Measurements from ENCODE around the gene CD44.

DNA sequence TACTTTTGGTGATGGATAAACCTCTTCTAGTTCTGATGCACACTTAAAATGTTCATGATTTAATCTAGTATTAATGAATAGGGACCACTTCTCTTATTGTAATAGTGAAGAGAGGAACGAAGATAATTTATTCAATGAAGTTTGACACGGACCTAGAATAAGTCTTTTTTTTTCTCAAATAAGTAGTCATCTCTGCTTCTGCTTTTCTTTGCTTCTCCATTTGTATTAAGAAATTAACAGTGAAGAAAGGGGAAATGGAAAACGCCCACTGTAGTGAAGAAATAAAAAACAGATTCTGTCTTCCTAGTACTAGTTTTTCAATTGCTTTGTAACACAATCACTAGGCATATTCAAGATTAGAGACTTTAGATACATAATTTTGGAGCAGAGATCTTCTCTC is 73.0 kb downstream of the CD44 start:
- TF ChIP-seq POLR2AphosphoS5 (IDR thresholded peaks at IDR 0.05) (peak in 1 of 3 donors; percentile 15), POLR2A (IDR thresholded peaks at IDR 0.05) (no peak)
- TF ChIP-seq, protein P1, sequence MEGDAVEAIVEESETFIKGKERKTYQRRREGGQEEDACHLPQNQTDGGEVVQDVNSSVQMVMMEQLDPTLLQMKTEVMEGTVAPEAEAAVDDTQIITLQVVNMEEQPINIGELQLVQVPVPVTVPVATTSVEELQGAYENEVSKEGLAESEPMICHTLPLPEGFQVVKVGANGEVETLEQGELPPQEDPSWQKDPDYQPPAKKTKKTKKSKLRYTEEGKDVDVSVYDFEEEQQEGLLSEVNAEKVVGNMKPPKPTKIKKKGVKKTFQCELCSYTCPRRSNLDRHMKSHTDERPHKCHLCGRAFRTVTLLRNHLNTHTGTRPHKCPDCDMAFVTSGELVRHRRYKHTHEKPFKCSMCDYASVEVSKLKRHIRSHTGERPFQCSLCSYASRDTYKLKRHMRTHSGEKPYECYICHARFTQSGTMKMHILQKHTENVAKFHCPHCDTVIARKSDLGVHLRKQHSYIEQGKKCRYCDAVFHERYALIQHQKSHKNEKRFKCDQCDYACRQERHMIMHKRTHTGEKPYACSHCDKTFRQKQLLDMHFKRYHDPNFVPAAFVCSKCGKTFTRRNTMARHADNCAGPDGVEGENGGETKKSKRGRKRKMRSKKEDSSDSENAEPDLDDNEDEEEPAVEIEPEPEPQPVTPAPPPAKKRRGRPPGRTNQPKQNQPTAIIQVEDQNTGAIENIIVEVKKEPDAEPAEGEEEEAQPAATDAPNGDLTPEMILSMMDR (IDR thresholded peaks at IDR 0.05 in 8 of 11, conservative IDR thresholded peaks at IDR 0.05 in 3 of 11) = no peak
